HG03457 (cell line): Measurements from ENCODE around the gene PDZK1IP1.
"Not testable (repeated sequence)": the region's sequence is repeated elsewhere in the genome, so short reads cannot be mapped to it uniquely, and the experiment has no call there.

Source experiments
- ATAC-seq: cut with Tn5 transposase; IDR thresholded peaks from one replicate; pipeline ENCODE4 v1.9.1; 2021; ENCODE audit warnings: moderate number of reproducible peaks; ENCODE audit not compliant: unreplicated experiment

The PDZK1IP1 gene

DNA sequence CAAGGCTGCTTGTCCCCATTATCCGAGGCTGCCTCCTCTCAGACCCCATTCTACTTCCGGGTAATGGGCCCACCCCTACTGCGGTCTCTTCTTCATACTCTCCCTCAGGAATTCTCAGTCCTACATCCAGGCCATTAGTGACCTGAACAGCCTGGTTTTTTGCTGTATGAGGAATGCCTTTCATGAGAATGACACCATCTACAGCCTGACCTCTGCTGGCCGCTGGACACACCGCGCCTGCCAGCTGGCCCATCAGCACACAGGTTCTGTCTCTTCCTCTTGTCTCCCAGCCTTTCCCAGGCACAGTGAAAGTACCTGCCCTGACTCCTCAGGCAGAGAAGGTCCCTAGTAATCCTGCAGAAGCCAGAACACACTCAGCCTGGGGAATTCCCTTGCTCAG is 46.2 kb downstream of the PDZK1IP1 start:
- ATAC-seq: not testable (repeated sequence)

DNA sequence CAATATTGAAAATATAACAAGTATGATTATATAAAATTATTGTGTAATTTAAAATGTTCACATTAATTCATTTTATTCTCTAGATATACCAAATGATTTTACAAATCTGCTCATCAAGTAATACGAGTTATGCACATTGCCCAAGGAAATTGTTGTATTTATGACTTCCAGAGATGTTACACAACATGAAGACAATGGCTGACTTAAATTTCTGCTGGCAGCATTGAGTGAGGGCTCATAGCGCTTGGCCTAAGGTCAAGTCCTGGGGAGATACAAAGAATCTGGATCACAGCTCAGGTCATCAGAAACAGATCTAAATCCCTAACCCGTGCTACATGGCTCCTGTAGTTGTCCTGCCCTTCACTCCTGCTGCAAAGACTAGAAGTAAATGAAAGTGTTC is 49.5 kb downstream of the PDZK1IP1 start:
- ATAC-seq: not testable (repeated sequence)

DNA sequence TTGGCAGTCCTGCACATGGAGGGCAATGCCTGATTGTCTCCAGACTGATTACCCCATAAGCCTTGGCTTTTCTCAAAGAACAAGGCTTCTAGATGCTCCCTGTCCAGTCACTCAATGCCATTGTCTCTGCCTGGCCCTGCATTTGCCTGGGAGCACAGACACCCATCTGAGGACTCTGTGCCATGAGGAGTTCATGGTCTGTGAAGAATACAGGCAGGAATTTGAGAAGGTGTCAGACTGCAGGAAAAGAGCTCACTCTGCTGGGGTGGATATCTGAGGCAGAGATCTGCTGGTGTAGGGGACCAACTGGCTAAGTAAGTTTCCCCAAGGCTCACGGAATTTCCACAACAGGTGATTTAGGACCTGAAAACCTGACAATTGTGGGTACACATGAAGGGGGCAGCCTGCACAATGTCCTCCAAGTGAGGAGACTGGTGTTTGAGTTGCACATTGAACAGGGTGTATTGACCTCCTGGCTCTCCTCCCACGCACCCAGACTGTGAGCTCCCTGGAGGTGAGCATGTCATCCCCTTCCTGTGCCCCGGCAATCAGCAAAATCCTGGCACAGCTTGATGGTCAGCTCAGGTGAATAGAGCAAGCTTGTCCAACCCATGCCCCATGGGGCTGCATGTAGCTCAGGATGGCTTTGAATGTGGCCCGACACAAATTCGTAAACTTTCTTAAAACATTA is 51.8 kb downstream of the PDZK1IP1 start:
- ATAC-seq: no peak

DNA sequence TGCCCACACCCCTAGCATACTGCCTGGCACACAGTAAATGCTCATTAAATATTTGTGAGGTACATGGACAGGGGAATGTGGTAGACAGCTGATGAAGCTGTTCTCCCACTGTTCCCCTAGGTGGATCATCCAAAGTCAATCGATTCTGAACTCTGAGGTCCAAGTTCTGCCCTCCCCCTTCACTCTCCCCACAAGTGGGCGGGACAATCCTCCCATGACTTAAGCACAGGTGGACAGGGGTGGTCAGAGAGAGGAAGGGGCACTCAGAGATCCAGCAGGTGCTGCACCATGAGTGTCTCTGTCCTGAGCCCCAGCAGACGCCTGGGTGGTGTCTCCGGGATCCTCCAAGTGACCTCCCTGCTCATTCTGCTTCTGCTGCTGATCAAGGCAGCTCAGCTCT is 52.6 kb downstream of the PDZK1IP1 start, which contains the start of gene CYP4A22:
TSS of gene CYP4A22 (plus strand) at position 244 of the 400 bp plus-strand sequence. CDS start at position 289, 45 bp downstream.
- ATAC-seq: no peak
